ENCODE results near the gene AVPI1. TPM values are rescaled to one million over a fixed set of nuclear protein-coding genes. Genes with fewer than 3 reads are reported as not detected.

Gene AVPI1
- total and polyA plus RNA-seq, 4 donors, result 6.6 to 22.1 (median 11.9) TPM

DNA sequence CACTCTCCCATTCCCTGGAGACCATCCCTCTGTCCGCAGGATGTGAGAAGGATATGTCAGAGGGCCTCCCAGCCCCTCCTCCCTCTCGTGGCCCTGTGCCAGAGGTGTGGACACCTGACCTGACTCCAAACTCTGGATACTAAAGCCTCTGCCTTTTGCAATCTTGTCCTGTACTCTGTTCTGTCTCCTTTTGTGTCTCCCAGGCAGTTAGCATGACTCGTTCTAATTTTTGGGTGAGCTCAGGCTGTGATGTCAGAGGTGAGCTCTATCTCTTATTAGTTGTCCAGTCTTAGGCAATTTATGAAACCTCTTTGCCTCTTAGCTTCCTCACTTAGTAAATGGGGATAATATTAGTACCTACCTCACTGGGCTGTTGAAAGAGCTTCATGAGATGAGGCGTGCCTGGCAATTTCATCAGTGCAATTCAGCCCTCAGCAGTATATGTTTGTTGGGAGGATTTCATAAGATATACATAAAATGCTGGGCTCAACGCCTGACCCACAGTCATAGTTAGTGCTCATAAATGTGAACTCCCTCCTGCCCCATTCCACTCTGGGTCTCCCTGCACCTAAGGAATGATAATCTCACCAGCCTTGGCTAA is 37.4 kb upstream of the AVPI1 start:
- DNase-seq (ENCODE audit: low spot score), result no peak
- TF ChIP-seq, protein P1, sequence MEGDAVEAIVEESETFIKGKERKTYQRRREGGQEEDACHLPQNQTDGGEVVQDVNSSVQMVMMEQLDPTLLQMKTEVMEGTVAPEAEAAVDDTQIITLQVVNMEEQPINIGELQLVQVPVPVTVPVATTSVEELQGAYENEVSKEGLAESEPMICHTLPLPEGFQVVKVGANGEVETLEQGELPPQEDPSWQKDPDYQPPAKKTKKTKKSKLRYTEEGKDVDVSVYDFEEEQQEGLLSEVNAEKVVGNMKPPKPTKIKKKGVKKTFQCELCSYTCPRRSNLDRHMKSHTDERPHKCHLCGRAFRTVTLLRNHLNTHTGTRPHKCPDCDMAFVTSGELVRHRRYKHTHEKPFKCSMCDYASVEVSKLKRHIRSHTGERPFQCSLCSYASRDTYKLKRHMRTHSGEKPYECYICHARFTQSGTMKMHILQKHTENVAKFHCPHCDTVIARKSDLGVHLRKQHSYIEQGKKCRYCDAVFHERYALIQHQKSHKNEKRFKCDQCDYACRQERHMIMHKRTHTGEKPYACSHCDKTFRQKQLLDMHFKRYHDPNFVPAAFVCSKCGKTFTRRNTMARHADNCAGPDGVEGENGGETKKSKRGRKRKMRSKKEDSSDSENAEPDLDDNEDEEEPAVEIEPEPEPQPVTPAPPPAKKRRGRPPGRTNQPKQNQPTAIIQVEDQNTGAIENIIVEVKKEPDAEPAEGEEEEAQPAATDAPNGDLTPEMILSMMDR (IDR thresholded peaks at IDR 0.05; ENCODE audit: low read depth, low read length, missing input control), result no peak
- TF ChIP-seq RXRA (IDR thresholded peaks at IDR 0.05) (peak in 1 of 2 donors; percentile 34), EGR1 (IDR thresholded peaks at IDR 0.05; ENCODE audit: low read depth in 2 of 2) (no peak), FOXA2 (IDR thresholded peaks at IDR 0.05) (no peak), TAF1 (conservative IDR thresholded peaks at IDR 0.05) (no peak), HNF4A (conservative IDR thresholded peaks at IDR 0.05) (peak; percentile 59 to 68)
- 57% methylated on average over 5 of the region's 5 CpGs for WGBS

DNA sequence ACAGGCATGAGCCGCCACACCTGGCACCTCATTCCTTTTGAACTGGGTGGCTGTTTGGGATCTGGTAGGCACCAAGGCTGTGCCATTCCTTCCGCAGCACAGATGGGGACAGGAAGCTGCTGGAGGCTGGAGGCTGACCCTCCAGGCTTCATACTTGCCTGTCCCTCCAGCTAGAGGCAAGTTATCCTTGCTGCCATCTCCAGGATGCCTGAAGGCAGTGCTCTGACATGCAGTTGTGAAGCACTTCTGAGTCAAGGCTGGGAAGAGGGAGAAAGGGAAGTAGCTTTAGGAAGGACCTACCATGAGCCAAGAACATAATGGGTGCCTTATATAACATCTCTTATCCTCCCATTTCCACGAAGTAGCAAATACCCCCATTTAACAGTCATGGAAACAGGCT is 36.0 kb upstream of the AVPI1 start:
- TF ChIP-seq FOXA2 (IDR thresholded peaks at IDR 0.05) (no peak), TAF1 (conservative IDR thresholded peaks at IDR 0.05) (no peak), YY1 (IDR thresholded peaks at IDR 0.05) (no peak), EGR1 (IDR thresholded peaks at IDR 0.05; ENCODE audit: low read depth in 2 of 2) (no peak), RAD21 (IDR thresholded peaks at IDR 0.05) (no peak), HNF4A (conservative IDR thresholded peaks at IDR 0.05) (no peak), FOXA1 (IDR thresholded peaks at IDR 0.05) (no peak)
- TF ChIP-seq, protein P2, sequence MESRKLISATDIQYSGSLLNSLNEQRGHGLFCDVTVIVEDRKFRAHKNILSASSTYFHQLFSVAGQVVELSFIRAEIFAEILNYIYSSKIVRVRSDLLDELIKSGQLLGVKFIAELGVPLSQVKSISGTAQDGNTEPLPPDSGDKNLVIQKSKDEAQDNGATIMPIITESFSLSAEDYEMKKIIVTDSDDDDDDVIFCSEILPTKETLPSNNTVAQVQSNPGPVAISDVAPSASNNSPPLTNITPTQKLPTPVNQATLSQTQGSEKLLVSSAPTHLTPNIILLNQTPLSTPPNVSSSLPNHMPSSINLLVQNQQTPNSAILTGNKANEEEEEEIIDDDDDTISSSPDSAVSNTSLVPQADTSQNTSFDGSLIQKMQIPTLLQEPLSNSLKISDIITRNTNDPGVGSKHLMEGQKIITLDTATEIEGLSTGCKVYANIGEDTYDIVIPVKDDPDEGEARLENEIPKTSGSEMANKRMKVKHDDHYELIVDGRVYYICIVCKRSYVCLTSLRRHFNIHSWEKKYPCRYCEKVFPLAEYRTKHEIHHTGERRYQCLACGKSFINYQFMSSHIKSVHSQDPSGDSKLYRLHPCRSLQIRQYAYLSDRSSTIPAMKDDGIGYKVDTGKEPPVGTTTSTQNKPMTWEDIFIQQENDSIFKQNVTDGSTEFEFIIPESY (IDR thresholded peaks at IDR 0.05), result no peak
- TF ChIP-seq, protein P3, sequence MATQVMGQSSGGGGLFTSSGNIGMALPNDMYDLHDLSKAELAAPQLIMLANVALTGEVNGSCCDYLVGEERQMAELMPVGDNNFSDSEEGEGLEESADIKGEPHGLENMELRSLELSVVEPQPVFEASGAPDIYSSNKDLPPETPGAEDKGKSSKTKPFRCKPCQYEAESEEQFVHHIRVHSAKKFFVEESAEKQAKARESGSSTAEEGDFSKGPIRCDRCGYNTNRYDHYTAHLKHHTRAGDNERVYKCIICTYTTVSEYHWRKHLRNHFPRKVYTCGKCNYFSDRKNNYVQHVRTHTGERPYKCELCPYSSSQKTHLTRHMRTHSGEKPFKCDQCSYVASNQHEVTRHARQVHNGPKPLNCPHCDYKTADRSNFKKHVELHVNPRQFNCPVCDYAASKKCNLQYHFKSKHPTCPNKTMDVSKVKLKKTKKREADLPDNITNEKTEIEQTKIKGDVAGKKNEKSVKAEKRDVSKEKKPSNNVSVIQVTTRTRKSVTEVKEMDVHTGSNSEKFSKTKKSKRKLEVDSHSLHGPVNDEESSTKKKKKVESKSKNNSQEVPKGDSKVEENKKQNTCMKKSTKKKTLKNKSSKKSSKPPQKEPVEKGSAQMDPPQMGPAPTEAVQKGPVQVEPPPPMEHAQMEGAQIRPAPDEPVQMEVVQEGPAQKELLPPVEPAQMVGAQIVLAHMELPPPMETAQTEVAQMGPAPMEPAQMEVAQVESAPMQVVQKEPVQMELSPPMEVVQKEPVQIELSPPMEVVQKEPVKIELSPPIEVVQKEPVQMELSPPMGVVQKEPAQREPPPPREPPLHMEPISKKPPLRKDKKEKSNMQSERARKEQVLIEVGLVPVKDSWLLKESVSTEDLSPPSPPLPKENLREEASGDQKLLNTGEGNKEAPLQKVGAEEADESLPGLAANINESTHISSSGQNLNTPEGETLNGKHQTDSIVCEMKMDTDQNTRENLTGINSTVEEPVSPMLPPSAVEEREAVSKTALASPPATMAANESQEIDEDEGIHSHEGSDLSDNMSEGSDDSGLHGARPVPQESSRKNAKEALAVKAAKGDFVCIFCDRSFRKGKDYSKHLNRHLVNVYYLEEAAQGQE (IDR thresholded peaks at IDR 0.05), result no peak
- TF ChIP-seq, protein P1 (IDR thresholded peaks at IDR 0.05; ENCODE audit: low read depth, low read length, missing input control), result no peak
- no peak overlapping the region for H3K27ac ChIP-seq (ENCODE audit: low read depth in 1 of 2, low read length in 2 of 2)
- H3K4me3 ChIP-seq (ENCODE audit: low read depth in 1 of 3, low read length in 3 of 3), result no peak overlapping the region
- no peak for DNase-seq (ENCODE audit: low spot score)
- H3K9me3 ChIP-seq (ENCODE audit: control insufficient read depth in 4 of 4, low read length in 3 of 4), result no peaks in the 10 kb centered on the region
- H3K36me3 ChIP-seq (ENCODE audit: control insufficient read depth in 4 of 4, insufficient read depth in 3 of 4, low read depth in 1 of 4, low read length in 3 of 4), result no peaks in the 10 kb centered on the region
- H3K9ac ChIP-seq (ENCODE audit: low read depth in 1 of 2, low read length in 2 of 2), result no peak overlapping the region
- 91% methylated on average over 3 of the region's 3 CpGs for WGBS
- no peaks in the 10 kb centered on the region for H3K27me3 ChIP-seq (ENCODE audit: control insufficient read depth in 4 of 4, insufficient read depth in 4 of 4, low read length in 3 of 4)
- H3K4me1 ChIP-seq (ENCODE audit: control insufficient read depth in 4 of 4, insufficient read depth in 4 of 4, low read length in 3 of 4), result peaks cover 2 to 17% (median 9%) of the 10 kb centered on the region in 4 donors

More for the DNA sequence above, 37.4 kb upstream of the AVPI1 start:
- H3K27ac ChIP-seq (ENCODE audit: low read depth in 1 of 2, low read length in 2 of 2), result peak overlapping the region in 1 of 2 donors; percentile 0
- no peaks in the 10 kb centered on the region for H3K27me3 ChIP-seq (ENCODE audit: control insufficient read depth in 4 of 4, insufficient read depth in 4 of 4, low read length in 3 of 4)
- no peak overlapping the region for H3K9ac ChIP-seq (ENCODE audit: low read depth in 1 of 2, low read length in 2 of 2)
- H3K4me3 ChIP-seq (ENCODE audit: low read depth in 1 of 3, low read length in 3 of 3), result no peak overlapping the region
- peaks cover 0 to 5% (median 2%) of the 10 kb centered on the region in 4 donors for H3K4me1 ChIP-seq (ENCODE audit: control insufficient read depth in 4 of 4, insufficient read depth in 4 of 4, low read length in 3 of 4)
- H3K36me3 ChIP-seq (ENCODE audit: control insufficient read depth in 4 of 4, insufficient read depth in 3 of 4, low read depth in 1 of 4, low read length in 3 of 4), result no peaks in the 10 kb centered on the region
- no peaks in the 10 kb centered on the region for H3K9me3 ChIP-seq (ENCODE audit: control insufficient read depth in 4 of 4, low read length in 3 of 4)

All from liver (tissue), 9 donors.